Adipose tissue (tissue), 3 donors: ENCODE results near the gene EGR2. TPM values are rescaled to one million over a fixed set of nuclear protein-coding genes. Genes with fewer than 3 reads are reported as not detected.

Experiments
- H3K27ac ChIP-seq: one replicate; pipeline ENCODE4 v1.5.1; 2013; ENCODE audit warnings: low read depth, low read length
- WGBS, 3 donors: extraction: QIAGEN DNeasy Blood & Tissue Kit; methylation state at CpG; one replicate each; pipeline ENCODE4 v1.1.7; 2013; 5-methylcytosine and 5-hydroxymethylcytosine counted together
- polyA plus RNA-seq, 3 donors: library from polyadenylated mRNA; stranded (reverse); fragments of 200-250 nt; gene quantifications; one replicate each; pipeline ENCODE4 v1.2.3, GENCODE V29; 2013
- donor health status: healthy with polysubstance abuse.
- donor health status: Bipolar disorder and iron deficiency.
- donor health status: healthy.

EGR2 gene
- polyA plus RNA-seq, 3 donors: 2.0 to 21.5 (median 10.4) TPM

GRCh38 chr10:62766386-62766785, 49.8 kb downstream of the EGR2 start:
- WGBS, 3 donors: 58 to 64% (median 58%) methylated on average over 3 of the region's 3 CpGs
- H3K27ac ChIP-seq: no peak overlapping the region

- WGBS, 3 donors: 76 to 86% (median 84%) methylated on average over 2 of the region's 2 CpGs
- H3K27ac ChIP-seq: no peak overlapping the region
Observed at GRCh38 chr10:62765726-62766125, 50.4 kb downstream of the EGR2 start.

- no peak overlapping the region for H3K27ac ChIP-seq
- WGBS, 3 donors: 93 to 95% (median 95%) methylated on average over 4 of the region's 4 CpGs
Observed at GRCh38 chr10:62764011-62764410, 52.2 kb downstream of the EGR2 start.

- WGBS, 3 donors: 89 to 94% (median 93%) methylated on average over 4 of the region's 4 CpGs
- H3K27ac ChIP-seq: no peak overlapping the region
Observed at GRCh38 chr10:62763155-62763554, 53.0 kb downstream of the EGR2 start.

Other genes with a start within 250 kb of the EGR2 start
- 10 to 100 TPM in 1 of 3 donors, 1 to 10 TPM in 2; 3.9 to 12.5 (median 8.4) TPM for gene ADO, start 11.6 kb downstream of the EGR2 start, polyA plus RNA-seq